ELF-1 (cell line): Measurements from ENCODE around the gene PLEKHM1.

Experiments
- DNase-seq: peaks from one replicate; pipeline ENCODE4 v3.0.0-alpha.2; 2016; ENCODE audit warnings: low read depth, low spot score

PLEKHM1 gene

GRCh38 chr17:45427181-45427835 lies 63.2 kb downstream of the PLEKHM1 start:
- DNase-seq: peak; percentile 1

GRCh38 chr17:45426561-45426960 lies 64.0 kb downstream of the PLEKHM1 start:
- no peak for DNase-seq

GRCh38 chr17:45425984-45426413 lies 64.5 kb downstream of the PLEKHM1 start:
- no peak for DNase-seq

GRCh38 chr17:45425125-45425983 lies 65.2 kb downstream of the PLEKHM1 start:
- DNase-seq: peak; percentile 92

- DNase-seq: no peak
These were observed 65.8 kb downstream of the PLEKHM1 start for GRCh38 chr17:45424769-45425124.

- no peak for DNase-seq
These were observed 66.6 kb downstream of the PLEKHM1 start for GRCh38 chr17:45423975-45424335.

GRCh38 chr17:45423304-45423974 lies 67.1 kb downstream of the PLEKHM1 start:
- DNase-seq: no peak

GRCh38 chr17:45414990-45415881 lies 75.3 kb downstream of the PLEKHM1 start:
- DNase-seq: no peak

- DNase-seq: no peak
These were observed 77.0 kb downstream of the PLEKHM1 start for GRCh38 chr17:45413498-45413923.

- no peak for DNase-seq
These were observed 79.0 kb downstream of the PLEKHM1 start for GRCh38 chr17:45411348-45412105.

- DNase-seq: no peak
These were observed 80.1 kb downstream of the PLEKHM1 start for GRCh38 chr17:45410144-45411091.

GRCh38 chr17:45409659-45410076 lies 80.9 kb downstream of the PLEKHM1 start:
- DNase-seq: no peak

GRCh38 chr17:45408611-45409421 lies 81.7 kb downstream of the PLEKHM1 start:
- DNase-seq: peak; percentile 75

GRCh38 chr17:45406107-45406506 lies 84.4 kb downstream of the PLEKHM1 start:
- no peak for DNase-seq

GRCh38 chr17:45405250-45406086 lies 85.1 kb downstream of the PLEKHM1 start:
- DNase-seq: peak; percentile 98

- no peak for DNase-seq
These were observed 85.7 kb downstream of the PLEKHM1 start for GRCh38 chr17:45404870-45405249.

- no peak for DNase-seq
These were observed 86.5 kb downstream of the PLEKHM1 start for GRCh38 chr17:45403906-45404490.
